Gastroesophageal sphincter (tissue), 4 donors: ENCODE measurements around the gene TMEM245. TPM values are rescaled to one million over a fixed set of nuclear protein-coding genes. Genes with fewer than 3 reads are reported as not detected.

Experiments used
- ATAC-seq: fragments of 150-250 bp; one replicate; pipeline ENCODE4 v1.9.1; 2016; ENCODE audit warnings: mild to moderate bottlenecking, moderate library complexity
- H3K27ac ChIP-seq, 4 donors: fragments of 200-600 bp; sonication (generic) in 3 of 4; 1 replicate in 3 of 4; 2 replicates in 1 of 4; pipeline ENCODE4 v1.5.1; 2016 to 2019
- H3K27me3 ChIP-seq: fragments of 200-600 bp; sonication (generic); one replicate; pipeline ENCODE4 v1.5.1; 2019
- H3K36me3 ChIP-seq, 2 donors: fragments of 200-600 bp; sonication (generic); one replicate each; pipeline ENCODE4 v1.5.1; 2019; ENCODE audit warnings: control low read depth in 1 of 2
- H3K4me1 ChIP-seq, 3 donors: fragments of 200-600 bp; sonication (generic); 1 replicate in 2 of 3; 2 replicates in 1 of 3; pipeline ENCODE4 v1.5.1; 2016 to 2019; ENCODE audit warnings: control low read depth in 2 of 3
- H3K4me3 ChIP-seq, 2 donors: fragments of 200-600 bp; sonication (generic); one replicate each; pipeline ENCODE4 v1.5.1; 2019; ENCODE audit warnings: mild to moderate bottlenecking in 1 of 2, moderate library complexity in 1 of 2
- H3K9me3 ChIP-seq, 3 donors: fragments of 200-600 bp; sonication (generic); one replicate each; pipeline ENCODE4 v1.5.1; 2017 to 2019; ENCODE audit warnings: control low read depth in 2 of 3
- EP300 ChIP-seq: sonication (generic); formaldehyde crosslinking; IDR thresholded peaks from one replicate; pipeline ENCODE4 v1.6.1; 2017; ENCODE audit warnings: antibody characterized with exemption, mild to moderate bottlenecking
- POLR2A ChIP-seq, 2 donors: fragments of 450-650 bp; IDR thresholded peaks; one replicate each; pipeline ENCODE4 v1.6.1; 2017; ENCODE audit warnings: antibody characterized with exemption in 2 of 2, mild to moderate bottlenecking in 2 of 2, moderate library complexity in 1 of 2
- POLR2AphosphoS5 ChIP-seq: sonication (generic); formaldehyde crosslinking; IDR thresholded peaks from one replicate; pipeline ENCODE4 v1.6.1; 2017; ENCODE audit warnings: antibody characterized with exemption
- WGBS, 2 donors: methylation state at CpG; one replicate each; pipeline ENCODE4 v1.1.5; 2018; ENCODE audit warnings: low coverage in 1 of 2; 5-methylcytosine and 5-hydroxymethylcytosine counted together
- total RNA-seq, 4 donors: library from RNA; depleted of rRNA; stranded (reverse); fragments of >200 nt; gene quantifications; one replicate each; pipeline ENCODE4 v1.1.0, GENCODE V29; 2016
- TF ChIP-seq, protein P1 (sequence below), 4 experiments: fragments of 200-600 bp in 2 of 4; fragments of 450-650 bp in 2 of 4; sonication (generic) in 1 of 4; IDR thresholded peaks; one replicate each; pipeline ENCODE4 v1.5.1; 2017 to 2019; ENCODE audit warnings: antibody characterized with exemption in 4 of 4, mild to moderate bottlenecking in 2 of 4, moderate library complexity in 2 of 4

The TMEM245 gene
- total RNA-seq, 4 donors from 2014 or later = 130 to 180 (median 142) TPM

DNA sequence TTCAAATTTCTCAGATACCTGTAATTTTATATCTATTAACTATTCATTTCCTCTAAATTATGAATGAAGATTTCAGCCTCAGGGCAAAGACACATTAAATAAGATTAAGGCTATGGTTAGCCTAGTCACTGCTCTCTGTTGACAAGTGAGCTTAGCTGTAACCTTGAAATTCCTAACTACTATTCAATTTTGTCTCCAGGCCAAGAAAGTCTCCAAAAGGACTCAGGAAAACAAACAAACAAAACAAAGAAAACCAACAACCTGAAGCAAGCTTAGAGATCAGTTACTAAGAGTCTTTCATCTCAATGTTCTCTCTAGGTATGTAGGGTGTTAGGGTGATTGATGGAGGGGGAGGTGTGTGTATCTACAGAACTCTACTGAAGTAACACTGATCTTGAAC is 96.9 kb downstream of the TMEM245 start:
- Histone ChIP-seq H3K36me3 (peaks cover 0 to 27% of the 10 kb centered on the region in 2 donors), H3K4me3 (no peak overlapping the region), H3K4me1 (peaks cover 8 to 44% (median 8%) of the 10 kb centered on the region in 3 donors), H3K27me3 (no peaks in the 10 kb centered on the region), H3K9me3 (no peaks in the 10 kb centered on the region), H3K27ac (no peak overlapping the region)
- no peak for ATAC-seq
- TF ChIP-seq, protein P1, sequence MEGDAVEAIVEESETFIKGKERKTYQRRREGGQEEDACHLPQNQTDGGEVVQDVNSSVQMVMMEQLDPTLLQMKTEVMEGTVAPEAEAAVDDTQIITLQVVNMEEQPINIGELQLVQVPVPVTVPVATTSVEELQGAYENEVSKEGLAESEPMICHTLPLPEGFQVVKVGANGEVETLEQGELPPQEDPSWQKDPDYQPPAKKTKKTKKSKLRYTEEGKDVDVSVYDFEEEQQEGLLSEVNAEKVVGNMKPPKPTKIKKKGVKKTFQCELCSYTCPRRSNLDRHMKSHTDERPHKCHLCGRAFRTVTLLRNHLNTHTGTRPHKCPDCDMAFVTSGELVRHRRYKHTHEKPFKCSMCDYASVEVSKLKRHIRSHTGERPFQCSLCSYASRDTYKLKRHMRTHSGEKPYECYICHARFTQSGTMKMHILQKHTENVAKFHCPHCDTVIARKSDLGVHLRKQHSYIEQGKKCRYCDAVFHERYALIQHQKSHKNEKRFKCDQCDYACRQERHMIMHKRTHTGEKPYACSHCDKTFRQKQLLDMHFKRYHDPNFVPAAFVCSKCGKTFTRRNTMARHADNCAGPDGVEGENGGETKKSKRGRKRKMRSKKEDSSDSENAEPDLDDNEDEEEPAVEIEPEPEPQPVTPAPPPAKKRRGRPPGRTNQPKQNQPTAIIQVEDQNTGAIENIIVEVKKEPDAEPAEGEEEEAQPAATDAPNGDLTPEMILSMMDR (IDR thresholded peaks at IDR 0.05) = no peak
- TF ChIP-seq POLR2AphosphoS5 = no peak
- TF ChIP-seq EP300 = no peak
- no peak for TF ChIP-seq POLR2A (IDR thresholded peaks at IDR 0.05)

DNA sequence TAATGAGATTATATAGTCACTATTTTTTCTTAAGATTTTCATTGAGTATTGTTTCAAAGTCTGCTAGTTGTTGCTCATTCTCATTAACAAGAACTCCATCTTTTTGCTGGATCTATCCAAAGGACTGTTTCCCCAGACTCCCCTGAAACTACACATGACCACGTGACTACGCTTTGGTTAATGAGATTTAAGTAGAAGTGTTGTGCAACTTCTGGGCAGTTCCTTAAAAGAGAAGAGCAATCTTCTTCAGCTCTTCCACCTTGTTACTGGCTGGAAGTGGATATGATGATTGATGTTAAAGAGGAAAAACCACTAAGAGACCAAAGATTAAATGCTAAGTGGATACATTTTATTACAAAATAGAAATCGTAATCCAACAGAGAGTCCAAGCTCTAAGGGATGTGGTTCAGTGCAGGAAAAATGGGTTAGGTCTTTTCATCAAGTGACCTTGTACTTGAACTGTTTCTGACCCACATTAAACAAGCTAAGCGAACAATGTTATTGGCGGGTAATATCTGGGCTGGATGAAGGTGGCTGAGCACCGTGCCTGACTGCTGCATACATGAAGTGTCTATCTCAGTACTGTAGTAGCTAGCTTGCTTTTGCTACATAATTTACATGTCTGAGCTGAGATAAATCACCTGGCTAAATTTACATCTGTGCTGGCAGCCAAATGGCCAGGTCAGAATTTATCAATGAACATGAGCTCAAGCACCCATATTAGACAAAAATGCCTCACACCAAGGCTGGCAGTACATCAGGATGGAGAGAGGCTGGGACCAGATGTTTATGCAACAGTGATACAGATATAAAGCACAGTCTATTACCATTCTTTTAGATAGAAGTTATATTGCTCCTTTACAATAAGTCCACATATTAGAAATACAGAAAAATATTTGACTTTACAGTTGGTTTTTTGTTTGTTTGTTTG is 98.9 kb downstream of the TMEM245 start:
- Histone ChIP-seq H3K4me1 (peaks cover 0 to 31% (median 2%) of the 10 kb centered on the region in 3 donors), H3K9me3 (no peaks in the 10 kb centered on the region), H3K27ac (no peak overlapping the region), H3K36me3 (peaks cover 0 to 27% of the 10 kb centered on the region in 2 donors), H3K27me3 (no peaks in the 10 kb centered on the region), H3K4me3 (no peak overlapping the region)
- ATAC-seq = no peak
- WGBS, 2 donors = 68 to 87% methylated on average over 6 of the region's 6 CpGs
- TF ChIP-seq POLR2A (IDR thresholded peaks at IDR 0.05) (no peak), POLR2AphosphoS5 (no peak), EP300 (no peak)
- TF ChIP-seq, protein P1 (IDR thresholded peaks at IDR 0.05) = no peak

DNA sequence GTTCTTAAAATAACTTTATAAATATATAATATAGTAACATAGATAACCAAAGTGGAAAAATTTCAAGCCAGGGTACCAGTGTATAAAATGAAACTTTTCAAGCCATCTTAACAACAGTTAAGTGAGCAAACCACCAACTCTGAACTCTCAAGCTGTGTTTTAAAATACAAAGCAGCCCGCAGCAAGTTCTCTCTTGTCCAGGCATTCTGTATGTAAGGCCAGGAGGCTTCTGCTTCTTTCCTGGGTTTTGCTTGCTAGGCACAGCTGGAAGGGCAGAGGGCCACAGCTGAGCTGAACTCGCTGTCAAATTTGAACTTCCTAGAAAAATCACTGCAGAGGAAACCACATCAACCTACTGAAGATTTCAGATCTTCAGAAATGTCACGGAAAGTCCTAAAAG is 99.6 kb downstream of the TMEM245 start:
- Histone ChIP-seq H3K9me3 (no peaks in the 10 kb centered on the region), H3K4me3 (no peak overlapping the region), H3K27me3 (no peaks in the 10 kb centered on the region), H3K27ac (no peak overlapping the region), H3K36me3 (peaks cover 0 to 27% of the 10 kb centered on the region in 2 donors), H3K4me1 (peaks cover 0 to 24% (median 0%) of the 10 kb centered on the region in 3 donors)
- 86 to 91% methylated on average over 3 of the region's 3 CpGs for WGBS, 2 donors
- no peak for ATAC-seq
- TF ChIP-seq, protein P1 (IDR thresholded peaks at IDR 0.05) = no peak
- TF ChIP-seq EP300 = no peak
- TF ChIP-seq POLR2A (IDR thresholded peaks at IDR 0.05) = no peak
- TF ChIP-seq POLR2AphosphoS5 = no peak

DNA sequence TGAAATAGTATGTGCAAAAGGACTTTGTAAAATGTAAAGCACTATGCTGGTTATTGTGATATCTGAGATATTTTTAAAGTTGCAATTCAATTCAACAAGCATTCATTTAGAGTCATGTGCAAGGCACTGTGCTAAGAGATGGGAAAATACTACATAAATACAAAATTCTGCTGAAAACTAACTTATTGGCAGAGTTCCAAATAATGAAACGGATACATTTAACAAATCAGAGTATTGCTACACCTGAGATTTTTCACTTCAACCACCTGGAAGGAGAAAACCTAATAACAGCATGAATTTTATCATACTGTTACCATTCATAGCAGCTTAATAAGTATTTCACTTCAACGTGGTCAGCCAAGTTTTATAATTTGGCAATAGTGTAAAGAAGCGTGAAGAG is 100.3 kb downstream of the TMEM245 start:
- no peak for TF ChIP-seq POLR2A (IDR thresholded peaks at IDR 0.05)
- no peak for TF ChIP-seq EP300
- TF ChIP-seq, protein P1 (IDR thresholded peaks at IDR 0.05) = no peak
- no peak for TF ChIP-seq POLR2AphosphoS5
- WGBS, 2 donors = 65 to 71% methylated on average over 3 of the region's 3 CpGs
- ATAC-seq = no peak
- Histone ChIP-seq H3K27ac (no peak overlapping the region), H3K27me3 (no peaks in the 10 kb centered on the region), H3K4me3 (no peak overlapping the region), H3K36me3 (peaks cover 0 to 27% of the 10 kb centered on the region in 2 donors), H3K9me3 (no peaks in the 10 kb centered on the region), H3K4me1 (peaks cover 0 to 25% (median 4%) of the 10 kb centered on the region in 3 donors)

DNA sequence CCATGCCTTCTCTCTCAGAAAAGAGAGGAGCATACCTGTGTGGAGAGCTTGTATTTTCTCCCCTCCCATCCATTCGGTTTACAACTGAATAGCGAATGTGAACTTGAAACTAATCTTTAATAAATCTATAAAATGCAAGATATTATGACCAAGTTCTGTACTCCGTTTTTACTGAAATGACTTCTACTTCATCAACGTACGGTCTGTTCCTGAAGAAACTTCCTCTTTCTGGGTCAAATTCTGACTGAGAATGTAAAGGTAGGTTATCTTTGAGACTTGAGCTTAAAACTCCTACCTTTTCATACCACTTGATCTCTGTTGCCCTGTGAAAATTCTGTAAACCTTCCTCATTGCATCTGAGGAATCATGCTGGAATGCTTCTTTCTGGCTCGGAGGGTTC is 102.3 kb downstream of the TMEM245 start:
- Histone ChIP-seq H3K27me3 (no peaks in the 10 kb centered on the region), H3K27ac (no peak overlapping the region), H3K9me3 (no peaks in the 10 kb centered on the region), H3K4me1 (peaks cover 0 to 23% (median 12%) of the 10 kb centered on the region in 3 donors), H3K36me3 (peaks cover 0 to 27% of the 10 kb centered on the region in 2 donors), H3K4me3 (no peak overlapping the region)
- 86 to 91% methylated on average over 6 of the region's 6 CpGs for WGBS, 2 donors
- TF ChIP-seq, protein P1 (IDR thresholded peaks at IDR 0.05) = no peak
- no peak for TF ChIP-seq POLR2A (IDR thresholded peaks at IDR 0.05)
- ATAC-seq = no peak
